ENCODE results near the gene PEX11G. TPM values are rescaled to one million over a fixed set of nuclear protein-coding genes. Genes with fewer than 3 reads are reported as not detected.

The PEX11G gene
- polyA plus RNA-seq, 2 of the 4 experiments (the other 2 are of a cell fraction) = 1.3 to 1.9 TPM

- CTCF ChIA-PET = no interaction called here
- ATAC-seq (peak; percentile 4 to 6; a peak in 1 of 6 replicates), DNase-seq (ENCODE audit: low read depth in 1 of 2, low spot score in 1 of 2) (no peak), FAIRE-seq (no peak)
- no peak overlapping the region for H3K27ac ChIP-seq
- H3K9me3 ChIP-seq = no peaks in the 10 kb centered on the region
- H3K4me2 ChIP-seq = no peak overlapping the region
- H3K4me3 ChIP-seq = no peak overlapping the region
- POLR2A ChIA-PET = no interaction called here
- TF ChIP-seq PBX3 (IDR thresholded peaks at IDR 0.05) (no peak), HEYL (CRISPR knock-in tag; IDR thresholded peaks at IDR 0.05) (no peak), ELK1 (IDR thresholded peaks at IDR 0.05; ENCODE audit: low read depth, low read length) (no peak), RFX5 (IDR thresholded peaks at IDR 0.05) (no peak), FOXS1 (CRISPR knock-in tag; IDR thresholded peaks at IDR 0.05) (no peak), ZC3H11A (IDR thresholded peaks at IDR 0.05) (no peak)
- H3K4me1 ChIP-seq = no peaks in the 10 kb centered on the region
- WGBS (ENCODE audit: missing lambda C conversion rate) = 80% methylated on average over 4 of the region's 9 CpGs
Observed at GRCh38 chr19:7478843-7479227, 10.0 kb downstream of the PEX11G start.

- DNase-seq (ENCODE audit: low read depth in 1 of 2, low spot score in 1 of 2) = no peak
- ChIA-PET POLR2A (no interaction called here), CTCF (no interaction called here)
- H3K4me2 ChIP-seq = no peak overlapping the region
- H3K4me3 ChIP-seq = no peak overlapping the region
- TF ChIP-seq EHF (CRISPR knock-in tag; IDR thresholded peaks at IDR 0.05) (no peak), CHD2 (IDR thresholded peaks at IDR 0.05; ENCODE audit: low read length, partially characterized antibody) (no peak), ZFP36 (IDR thresholded peaks at IDR 0.05; ENCODE audit: borderline replicate concordance, partially characterized antibody) (no peak), CEBPB (IDR thresholded peaks at IDR 0.05) (no peak), ELK1 (IDR thresholded peaks at IDR 0.05; ENCODE audit: low read depth, low read length) (no peak), BCL3 (IDR thresholded peaks at IDR 0.05) (no peak), MAFK (IDR thresholded peaks at IDR 0.05; ENCODE audit: partially characterized antibody) (no peak), JUN (IDR thresholded peaks at IDR 0.05) (no peak), MAZ (IDR thresholded peaks at IDR 0.05; ENCODE audit: borderline replicate concordance, low read depth, low read length) (no peak)
- H3K9me3 ChIP-seq = no peaks in the 10 kb centered on the region
- H3K27ac ChIP-seq = no peak overlapping the region
- ATAC-seq = peak; percentile 14 to 16; a peak in 3 of 6 replicates
- FAIRE-seq = no peak
- H3K4me1 ChIP-seq = no peaks in the 10 kb centered on the region
- 75% methylated on average over 14 of the region's 26 CpGs for WGBS (ENCODE audit: missing lambda C conversion rate)
Observed at GRCh38 chr19:7478173-7478842, 10.5 kb downstream of the PEX11G start.

GRCh38 chr19:7477758-7478157 is 11.1 kb downstream of the PEX11G start:
- ATAC-seq (no peak), DNase-seq (ENCODE audit: low read depth in 1 of 2, low spot score in 1 of 2) (no peak), FAIRE-seq (no peak)
- ChIA-PET POLR2A (no interaction called here), CTCF (no interaction called here)
- TF ChIP-seq EP300 (IDR thresholded peaks at IDR 0.05) (no peak), TFCP2L1 (CRISPR knock-in tag; IDR thresholded peaks at IDR 0.05) (no peak), REST (IDR thresholded peaks at IDR 0.05) (no peak), TP53 (CRISPR knock-in tag; IDR thresholded peaks at IDR 0.05) (no peak), KDM5A (IDR thresholded peaks at IDR 0.05) (no peak), HEYL (CRISPR knock-in tag; IDR thresholded peaks at IDR 0.05) (no peak), NR3C1 (IDR thresholded peaks at IDR 0.05) (no peak), MYC (IDR thresholded peaks at IDR 0.05; ENCODE audit: borderline replicate concordance, low read length) (no peak)
- no peaks in the 10 kb centered on the region for H3K9me3 ChIP-seq
- H3K4me1 ChIP-seq = no peaks in the 10 kb centered on the region
- no peak overlapping the region for H3K4me2 ChIP-seq
- 91% methylated on average over 10 of the region's 10 CpGs for WGBS (ENCODE audit: missing lambda C conversion rate)
- no peak overlapping the region for H3K4me3 ChIP-seq
- H3K27ac ChIP-seq = no peak overlapping the region
